IMR-90 (cell line): ENCODE measurements around the gene TPI1.

Source experiments
- BHLHE40 ChIP-seq: fragments of 150-350 bp; IDR thresholded peaks from 2 replicates; pipeline ENCODE4 v1.6.1; 2016; ENCODE audit warnings: mild to moderate bottlenecking, low read depth, low read length
- CEBPB ChIP-seq: IDR thresholded peaks from 2 replicates; pipeline ENCODE4 v1.6.1; 2012; ENCODE audit warnings: low read depth, low read length, improper control_type of control experiment
- FOS ChIP-seq: fragments of 150-350 bp; IDR thresholded peaks from 2 replicates; pipeline ENCODE4 v1.6.1; 2016; ENCODE audit warnings: low read depth, low read length
- MAFK ChIP-seq: IDR thresholded peaks from 2 replicates; pipeline ENCODE4 v1.6.1; 2012; ENCODE audit warnings: low read depth, low read length, improper control_type of control experiment
- NFE2L2 ChIP-seq: fragments of 150-350 bp; IDR thresholded peaks from 2 replicates; pipeline ENCODE4 v1.6.1; 2016; ENCODE audit warnings: low read depth, mild to moderate bottlenecking, low read length
- POLR2A ChIP-seq: IDR thresholded peaks from 2 replicates; pipeline ENCODE4 v1.6.1; 2012; ENCODE audit warnings: mild to moderate bottlenecking, low read depth, low read length
- RAD21 ChIP-seq: IDR thresholded peaks from 2 replicates; pipeline ENCODE4 v1.6.1; 2012; ENCODE audit warnings: low read length, improper control_type of control experiment
- RFX5 ChIP-seq: IDR thresholded peaks from 2 replicates; pipeline ENCODE4 v1.8.0; 2012; ENCODE audit warnings: low read depth, mild to moderate bottlenecking, low read length, moderate library complexity
- SMC3 ChIP-seq: fragments of 150-350 bp; IDR thresholded peaks from 2 replicates; pipeline ENCODE4 v1.6.1; 2016; ENCODE audit warnings: low read depth, mild to moderate bottlenecking, antibody characterized with exemption, low read length, moderate library complexity
- TF ChIP-seq, protein P1 (sequence below): conservative IDR thresholded peaks from 2 replicates; pipeline ENCODE4 v1.5.1; 2012; ENCODE audit warnings: mild to moderate bottlenecking, low read depth, low read length, improper control_type of control experiment
- TF ChIP-seq, protein P2 (sequence below): fragments of 150-350 bp; IDR thresholded peaks from 2 replicates; pipeline ENCODE4 v1.6.1; 2016; ENCODE audit warnings: low read depth, mild to moderate bottlenecking, low read length, moderate library complexity, borderline replicate concordance

DNA sequence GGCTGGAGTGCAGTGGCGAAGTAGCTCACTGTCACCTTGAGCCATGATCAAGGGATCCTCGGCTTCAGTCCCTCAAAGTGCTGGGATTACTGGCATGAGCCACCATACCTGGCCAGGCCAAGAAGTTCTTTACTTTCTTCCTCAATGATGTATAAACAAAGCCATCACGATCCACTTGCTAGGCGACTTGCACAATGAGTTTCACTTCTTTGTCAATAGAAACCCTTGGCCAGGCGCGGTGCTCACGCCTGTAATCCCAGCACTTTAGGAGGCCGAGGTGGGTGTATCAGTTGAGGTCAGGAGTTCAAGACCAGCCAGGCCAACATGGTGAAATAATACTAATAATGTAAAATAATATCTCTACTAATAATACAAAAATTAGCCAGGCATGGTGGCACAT lies 20.1 kb downstream of the TPI1 start:
- TF ChIP-seq, protein P1, sequence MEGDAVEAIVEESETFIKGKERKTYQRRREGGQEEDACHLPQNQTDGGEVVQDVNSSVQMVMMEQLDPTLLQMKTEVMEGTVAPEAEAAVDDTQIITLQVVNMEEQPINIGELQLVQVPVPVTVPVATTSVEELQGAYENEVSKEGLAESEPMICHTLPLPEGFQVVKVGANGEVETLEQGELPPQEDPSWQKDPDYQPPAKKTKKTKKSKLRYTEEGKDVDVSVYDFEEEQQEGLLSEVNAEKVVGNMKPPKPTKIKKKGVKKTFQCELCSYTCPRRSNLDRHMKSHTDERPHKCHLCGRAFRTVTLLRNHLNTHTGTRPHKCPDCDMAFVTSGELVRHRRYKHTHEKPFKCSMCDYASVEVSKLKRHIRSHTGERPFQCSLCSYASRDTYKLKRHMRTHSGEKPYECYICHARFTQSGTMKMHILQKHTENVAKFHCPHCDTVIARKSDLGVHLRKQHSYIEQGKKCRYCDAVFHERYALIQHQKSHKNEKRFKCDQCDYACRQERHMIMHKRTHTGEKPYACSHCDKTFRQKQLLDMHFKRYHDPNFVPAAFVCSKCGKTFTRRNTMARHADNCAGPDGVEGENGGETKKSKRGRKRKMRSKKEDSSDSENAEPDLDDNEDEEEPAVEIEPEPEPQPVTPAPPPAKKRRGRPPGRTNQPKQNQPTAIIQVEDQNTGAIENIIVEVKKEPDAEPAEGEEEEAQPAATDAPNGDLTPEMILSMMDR: no peak
- TF ChIP-seq RAD21: no peak
- no peak for TF ChIP-seq RFX5
- TF ChIP-seq SMC3: no peak
- no peak for TF ChIP-seq POLR2A
- no peak for TF ChIP-seq FOS
- TF ChIP-seq MAFK: no peak
- no peak for TF ChIP-seq BHLHE40
- no peak for TF ChIP-seq CEBPB
- no peak for TF ChIP-seq NFE2L2
- TF ChIP-seq, protein P2, sequence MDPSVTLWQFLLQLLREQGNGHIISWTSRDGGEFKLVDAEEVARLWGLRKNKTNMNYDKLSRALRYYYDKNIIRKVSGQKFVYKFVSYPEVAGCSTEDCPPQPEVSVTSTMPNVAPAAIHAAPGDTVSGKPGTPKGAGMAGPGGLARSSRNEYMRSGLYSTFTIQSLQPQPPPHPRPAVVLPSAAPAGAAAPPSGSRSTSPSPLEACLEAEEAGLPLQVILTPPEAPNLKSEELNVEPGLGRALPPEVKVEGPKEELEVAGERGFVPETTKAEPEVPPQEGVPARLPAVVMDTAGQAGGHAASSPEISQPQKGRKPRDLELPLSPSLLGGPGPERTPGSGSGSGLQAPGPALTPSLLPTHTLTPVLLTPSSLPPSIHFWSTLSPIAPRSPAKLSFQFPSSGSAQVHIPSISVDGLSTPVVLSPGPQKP: no peak
